H1 (cell line): ENCODE results near the gene TRMT2B. TPM values are rescaled to one million over a fixed set of nuclear protein-coding genes. Genes with fewer than 3 reads are reported as not detected.

ENCODE experiments used
- CTCF ChIA-PET: fragments of 300-600 bp; sonication (Branson Sonifier 250); formaldehyde crosslinking; loops from one replicate; lab custom pipeline; 2021; ENCODE audit not compliant: partially characterized antibody; lab: Charles Lee
- POLR2A ChIA-PET: fragments of 300-600 bp; sonication (Branson Sonifier 250); formaldehyde crosslinking; loops from one replicate; lab custom pipeline; 2021; ENCODE audit warnings: inconsistent platforms; ENCODE audit not compliant: partially characterized antibody; lab: Charles Lee
- DNase-seq, 2 experiments: peaks; one replicate each; pipeline versions ENCODE4 v3.0.0 to v3.0.0-alpha.2; 2010 to 2022; ENCODE audit warnings: low spot score in 2 of 2, low read depth in 1 of 2, mixed read lengths in 1 of 2
- FAIRE-seq: peaks from 2 replicates; lab custom pipeline; 2011; peaks lifted over from hg19 to GRCh38; lab: Jason Lieb, UNC
- H2AFZ ChIP-seq: 2 replicates; pipeline ENCODE4 v1.8.1; 2012; ENCODE audit warnings: low read length, inconsistent platforms
- H2AK5ac ChIP-seq: 2 replicates; pipeline ENCODE4 v1.6.1; 2013; ENCODE audit warnings: low read depth, low read length
- H2BK120ac ChIP-seq: replicated peaks from 2 replicates; pipeline ENCODE3; 2013; ENCODE audit warnings: low read depth, low read length, inconsistent platforms
- H2BK12ac ChIP-seq: 2 replicates; pipeline ENCODE4 v1.6.1; 2013; ENCODE audit warnings: low read depth, low read length
- H2BK15ac ChIP-seq: 2 replicates; pipeline ENCODE4 v1.6.1; 2013; ENCODE audit warnings: low read length
- H2BK20ac ChIP-seq: 2 replicates; pipeline ENCODE4 v1.6.1; 2013; ENCODE audit warnings: low read length
- H2BK5ac ChIP-seq: 2 replicates; pipeline ENCODE4 v1.6.1; 2013; ENCODE audit warnings: low read depth, low read length
- H3K14ac ChIP-seq: 2 replicates; pipeline ENCODE4 v1.6.1; 2013; ENCODE audit warnings: inconsistent platforms; ENCODE audit not compliant: insufficient read length
- H3K18ac ChIP-seq: 2 replicates; pipeline ENCODE4 v1.6.1; 2013; ENCODE audit warnings: low read length; ENCODE audit errors: extremely low read depth
- H3K23ac ChIP-seq: 2 replicates; pipeline ENCODE4 v1.6.1; 2013; ENCODE audit warnings: inconsistent platforms; ENCODE audit not compliant: insufficient read length
- H3K23me2 ChIP-seq: 2 replicates; pipeline ENCODE4 v1.6.1; 2013; ENCODE audit warnings: low read depth, low read length
- H3K27ac ChIP-seq: 2 replicates; pipeline ENCODE4 v1.6.1; 2011; ENCODE audit warnings: low read depth, low read length, inconsistent platforms
- H3K27me3 ChIP-seq, 4 experiments: replicated peaks in 1 of 4; 1 replicate in 1 of 4; 2 replicates in 3 of 4; pipeline versions ENCODE4 v1.6.1 to v1.8.1; 2011 to 2013; ENCODE audit warnings: low read length in 3 of 4, mild to moderate bottlenecking in 3 of 4, inconsistent platforms in 2 of 4, mixed read lengths in 2 of 4, moderate library complexity in 1 of 4; ENCODE audit not compliant: control insufficient read depth in 3 of 4, insufficient read depth in 3 of 4; ENCODE audit errors: extremely low read depth in 1 of 4
- H3K36me3 ChIP-seq, 4 experiments: 2 replicates each; pipeline versions ENCODE4 v1.6.1 to v1.8.1; 2011 to 2013; ENCODE audit warnings: mild to moderate bottlenecking in 4 of 4, low read length in 3 of 4, moderate library complexity in 2 of 4, control low read depth in 1 of 4, inconsistent platforms in 1 of 4; ENCODE audit not compliant: insufficient read depth in 4 of 4, control insufficient read depth in 2 of 4
- H3K4ac ChIP-seq: replicated peaks from 2 replicates; pipeline ENCODE3; 2013; ENCODE audit warnings: low read length, low read depth, mixed read lengths, inconsistent platforms; ENCODE audit not compliant: insufficient read length
- H3K4me1 ChIP-seq, 4 experiments: replicated peaks in 1 of 4; 1 replicate in 1 of 4; 2 replicates in 3 of 4; pipeline versions ENCODE4 v1.6.1 to v1.8.1; 2011 to 2013; ENCODE audit warnings: low read length in 3 of 4, inconsistent platforms in 2 of 4, mixed read lengths in 1 of 4; ENCODE audit not compliant: insufficient read depth in 4 of 4, control insufficient read depth in 3 of 4
- H3K4me2 ChIP-seq, 2 experiments: 2 replicates each; pipeline versions ENCODE4 v1.6.1 to v1.8.1; 2011 to 2013; ENCODE audit warnings: low read depth in 2 of 2, low read length in 2 of 2, control low read depth in 1 of 2, inconsistent platforms in 1 of 2, mild to moderate bottlenecking in 1 of 2; ENCODE audit not compliant: insufficient read depth in 1 of 2
- H3K4me3 ChIP-seq, 4 experiments: fragments of 200-600, 300-600 bp in 1 of 4; sonication (generic), shearing (Covaris generic), sonication (Bioruptor Twin) in 1 of 4; 2 replicates each; pipeline versions ENCODE4 v1.5.1 to v1.8.1; 2011 to 2016; ENCODE audit warnings: low read length in 4 of 4, low read depth in 3 of 4, control low read depth in 2 of 4, inconsistent platforms in 2 of 4, mild to moderate bottlenecking in 2 of 4, mixed read lengths in 1 of 4, moderate library complexity in 1 of 4; ENCODE audit not compliant: insufficient read depth in 2 of 4; ENCODE audit errors: extremely low read depth in 1 of 4
- H3K56ac ChIP-seq: replicated peaks from 2 replicates; pipeline ENCODE3; 2013; ENCODE audit warnings: low read depth, mild to moderate bottlenecking, mixed read lengths, low read length, inconsistent platforms; ENCODE audit not compliant: insufficient read length
- H3K79me1 ChIP-seq: 2 replicates; pipeline ENCODE4 v1.6.1; 2013; ENCODE audit warnings: low read depth, low read length, control low read depth
- H3K79me2 ChIP-seq, 2 experiments: 2 replicates each; pipeline versions ENCODE4 v1.6.1 to v1.8.1; 2012 to 2013; ENCODE audit warnings: low read length in 2 of 2, mild to moderate bottlenecking in 2 of 2, inconsistent platforms in 1 of 2; ENCODE audit not compliant: insufficient read depth in 2 of 2, control insufficient read depth in 1 of 2
- H3K9ac ChIP-seq, 4 experiments: replicated peaks in 1 of 4; 1 replicate in 1 of 4; 2 replicates in 3 of 4; pipeline versions ENCODE4 v1.6.1 to v1.8.1; 2011 to 2013; ENCODE audit warnings: low read depth in 3 of 4, low read length in 3 of 4, control low read depth in 2 of 4, mild to moderate bottlenecking in 2 of 4, moderate library complexity in 2 of 4, inconsistent platforms in 1 of 4; ENCODE audit errors: extremely low read depth in 1 of 4
- H3K9me3 ChIP-seq, 2 experiments: 2 replicates each; pipeline versions ENCODE4 v1.6.1 to v1.8.1; 2012 to 2013; ENCODE audit warnings: mild to moderate bottlenecking in 2 of 2, moderate library complexity in 2 of 2, control low read depth in 1 of 2, inconsistent platforms in 1 of 2, low read depth in 1 of 2, low read length in 1 of 2, mixed read lengths in 1 of 2; ENCODE audit not compliant: insufficient read depth in 2 of 2
- H4K20me1 ChIP-seq, 2 experiments: replicated peaks in 1 of 2; 2 replicates each; pipeline versions ENCODE3 to v1.8.1; 2011 to 2013; ENCODE audit warnings: inconsistent platforms in 2 of 2, low read length in 2 of 2, mild to moderate bottlenecking in 1 of 2; ENCODE audit not compliant: insufficient read depth in 2 of 2, control insufficient read depth in 1 of 2
- H4K5ac ChIP-seq: 2 replicates; pipeline ENCODE4 v1.6.1; 2013; ENCODE audit warnings: low read length, low read depth, mixed read lengths, inconsistent platforms; ENCODE audit not compliant: insufficient read length
- H4K8ac ChIP-seq: 2 replicates; pipeline ENCODE4 v1.8.0; 2013; ENCODE audit warnings: mild to moderate bottlenecking, moderate library complexity, low read length, inconsistent platforms; ENCODE audit not compliant: insufficient read depth; ENCODE audit errors: extremely low read depth
- H4K91ac ChIP-seq: replicated peaks from 2 replicates; pipeline ENCODE3; 2013; ENCODE audit warnings: low read length, mixed read lengths, inconsistent platforms; ENCODE audit not compliant: insufficient read length
- BCL11A ChIP-seq, 2 experiments: IDR thresholded peaks; one replicate each; pipeline ENCODE4 v1.6.1; 2011; ENCODE audit warnings: low read depth in 2 of 2, low read length in 2 of 2, mild to moderate bottlenecking in 2 of 2
- BRCA1 ChIP-seq: IDR thresholded peaks from 2 replicates; pipeline ENCODE4 v1.6.1; 2012; ENCODE audit warnings: low read depth, low read length, improper control_type of control experiment
- JUN ChIP-seq: IDR thresholded peaks from 2 replicates; pipeline ENCODE4 v1.6.1; 2011; ENCODE audit warnings: low read depth, mild to moderate bottlenecking, improper control_type of control experiment, low read length
- KDM4A ChIP-seq: IDR thresholded peaks from one replicate; pipeline ENCODE4 v1.7.1; 2012; ENCODE audit warnings: low read depth, mild to moderate bottlenecking, moderate library complexity, low read length, inconsistent platforms; ENCODE audit not compliant: severe bottlenecking
- KDM5A ChIP-seq: fragments of 200-600 bp; IDR thresholded peaks from 2 replicates; pipeline ENCODE4 v1.7.1; 2012; ENCODE audit warnings: mild to moderate bottlenecking, low read length, inconsistent platforms, mixed read lengths
- NRF1 ChIP-seq: IDR thresholded peaks from 2 replicates; pipeline ENCODE4 v1.6.1; 2011; ENCODE audit warnings: mild to moderate bottlenecking, low read depth, low read length, improper control_type of control experiment
- POU5F1 ChIP-seq: IDR thresholded peaks from 2 replicates; pipeline ENCODE4 v1.6.1; 2011; ENCODE audit warnings: low read depth, mild to moderate bottlenecking, low read length, moderate library complexity
- RAD21 ChIP-seq, 2 experiments: IDR thresholded peaks in 1 of 2; conservative IDR thresholded peaks in 1 of 2; 2 replicates each; pipeline ENCODE4 v1.6.1; 2011; ENCODE audit warnings: low read depth in 2 of 2, low read length in 2 of 2, improper control_type of control experiment in 1 of 2, inconsistent platforms in 1 of 2, mild to moderate bottlenecking in 1 of 2, moderate library complexity in 1 of 2
- RNF2 ChIP-seq: fragments of 200-900, 300-1000 bp; sonication (generic); IDR thresholded peaks from 2 replicates; pipeline ENCODE4 v1.7.1; 2016; ENCODE audit warnings: borderline replicate concordance, low read depth, mild to moderate bottlenecking, antibody characterized with exemption, low read length; ENCODE audit not compliant: poor library complexity, severe bottlenecking; ENCODE audit errors: missing control alignments
- SIX5 ChIP-seq: IDR thresholded peaks from 2 replicates; pipeline ENCODE4 v1.6.1; 2011; ENCODE audit warnings: mild to moderate bottlenecking, low read depth, low read length
- YY1 ChIP-seq: IDR thresholded peaks from 2 replicates; pipeline ENCODE4 v1.6.1; 2011; ENCODE audit warnings: low read depth, mild to moderate bottlenecking, low read length
- WGBS, 2 experiments: shearing (Covaris generic) in 1 of 2; methylation state at CpG; one replicate each; pipeline versions ENCODE4 v1.1.6 to v1.1.7; 2013 to 2015; ENCODE audit warnings: low lambda C conversion rate in 2 of 2, mixed read lengths in 2 of 2, inconsistent platforms in 1 of 2, low coverage in 1 of 2, missing lambda C conversion rate in 1 of 2; ENCODE audit not compliant: insufficient replicate concordance in 2 of 2, insufficient coverage in 1 of 2, insufficient read length in 1 of 2; ENCODE audit errors: extremely low coverage in 1 of 2, missing lambda C conversion rate in 1 of 2; 5-methylcytosine and 5-hydroxymethylcytosine counted together
- polyA plus RNA-seq, 7 experiments: library from polyadenylated mRNA; depleted of rRNA in 3 of 7; stranded (reverse) in 5 of 7; unstranded in 2 of 7; fragments of >200 nt in 5 of 7; fragments of 200-250 nt in 2 of 7; gene quantifications; 1 replicate in 5 of 7; 2 replicates in 1 of 7; 4 replicates in 1 of 7; pipeline versions ENCODE4 v1.2.1 to v1.2.3, GENCODE V29; 2011 to 2013; ENCODE audit warnings: missing spikeins in 2 of 7, mixed read lengths in 2 of 7
- total RNA-seq: library from RNA; stranded (reverse); fragmentation: NEBNext Ultra II Directional; extraction: Animal tissue kit (Norgen Biotek cat#: 25700); gene quantifications from 2 replicates; pipeline ENCODE4 v1.2.1, GENCODE V29; 2021
- TF ChIP-seq, protein P1 (sequence below): IDR thresholded peaks from 2 replicates; pipeline ENCODE4 v1.6.1; 2012; ENCODE audit warnings: low read length, inconsistent platforms

Gene TRMT2B
- total and polyA plus RNA-seq, 2 of the 8 experiments (the other 6 are each of a cell fraction or from before 2014, with no cell fraction given): 12.1 to 12.4 TPM

- no peak overlapping the region for H4K91ac ChIP-seq
- DNase-seq (no peak), FAIRE-seq (no peak)
- no peaks in the 10 kb centered on the region for H3K79me2 ChIP-seq
- ChIA-PET POLR2A (no interaction called here), CTCF (interaction anchor here (0.6 to 0.7 kb wide), 2 partner anchors 8 to 36 kb away, joined by 3 to 4 read pairs; no protein-coding TSS in a partner anchor)
- no peaks in the 10 kb centered on the region for H3K27me3 ChIP-seq
- H3K9ac ChIP-seq: no peak overlapping the region
- no peak overlapping the region for H2BK5ac ChIP-seq
- no peak overlapping the region for H4K5ac ChIP-seq
- no peak overlapping the region for H3K4me2 ChIP-seq
- H3K56ac ChIP-seq: no peak overlapping the region
- H2BK120ac ChIP-seq: no peak overlapping the region
- peaks cover 0 to 16% (median 7%) of the 10 kb centered on the region in 4 experiments; a peak in 4 of 8 replicates for H3K36me3 ChIP-seq
- no peak overlapping the region for H2BK20ac ChIP-seq
- H2AFZ ChIP-seq: no peak overlapping the region
- no peak overlapping the region for H3K4ac ChIP-seq
- H3K4me3 ChIP-seq: no peak overlapping the region
- H2BK15ac ChIP-seq: no peak overlapping the region
- no peak overlapping the region for H3K27ac ChIP-seq
- H3K4me1 ChIP-seq: no peaks in the 10 kb centered on the region
- no peaks in the 10 kb centered on the region for H3K23me2 ChIP-seq
- no peaks in the 10 kb centered on the region for H3K9me3 ChIP-seq
- H4K8ac ChIP-seq: no peak overlapping the region
- H2AK5ac ChIP-seq: no peak overlapping the region
- no peak overlapping the region for H3K14ac ChIP-seq
- H3K79me1 ChIP-seq: no peaks in the 10 kb centered on the region
- H3K18ac ChIP-seq: no peak overlapping the region
- H4K20me1 ChIP-seq: no peaks in the 10 kb centered on the region
- H2BK12ac ChIP-seq: no peak overlapping the region
- H3K23ac ChIP-seq: no peak overlapping the region
- WGBS, 2 experiments: 94% methylated on average over 3 of the region's 3 CpGs; no CpG with 5 or more reads in 1 of the 2 experiments
- TF ChIP-seq POU5F1: no peak
- TF ChIP-seq KDM4A: no peak
- no peak for TF ChIP-seq SIX5
- no peak for TF ChIP-seq BRCA1
- no peak for TF ChIP-seq YY1
- TF ChIP-seq RNF2: no peak
- TF ChIP-seq RAD21 (IDR thresholded peaks at IDR 0.05 in 1 of 2, conservative IDR thresholded peaks at IDR 0.05 in 1 of 2; ENCODE audit: low read depth in 2 of 2, low read length in 2 of 2): no peak
- TF ChIP-seq BCL11A (IDR thresholded peaks at IDR 0.05; ENCODE audit: low read depth in 2 of 2, low read length in 2 of 2): no peak
- no peak for TF ChIP-seq NRF1
- TF ChIP-seq, protein P1, sequence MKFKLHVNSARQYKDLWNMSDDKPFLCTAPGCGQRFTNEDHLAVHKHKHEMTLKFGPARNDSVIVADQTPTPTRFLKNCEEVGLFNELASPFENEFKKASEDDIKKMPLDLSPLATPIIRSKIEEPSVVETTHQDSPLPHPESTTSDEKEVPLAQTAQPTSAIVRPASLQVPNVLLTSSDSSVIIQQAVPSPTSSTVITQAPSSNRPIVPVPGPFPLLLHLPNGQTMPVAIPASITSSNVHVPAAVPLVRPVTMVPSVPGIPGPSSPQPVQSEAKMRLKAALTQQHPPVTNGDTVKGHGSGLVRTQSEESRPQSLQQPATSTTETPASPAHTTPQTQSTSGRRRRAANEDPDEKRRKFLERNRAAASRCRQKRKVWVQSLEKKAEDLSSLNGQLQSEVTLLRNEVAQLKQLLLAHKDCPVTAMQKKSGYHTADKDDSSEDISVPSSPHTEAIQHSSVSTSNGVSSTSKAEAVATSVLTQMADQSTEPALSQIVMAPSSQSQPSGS: no peak
- no peak for TF ChIP-seq KDM5A
- no peak for TF ChIP-seq JUN
Observed at GRCh38 chrX:101022020-101022419, 29.9 kb downstream of the TRMT2B start.
